Activated naive CD8-positive, alpha-beta T cell treated with anti-CD3 and anti-CD28 coated beads, Interleukin-2, amount 10 ng/mL, durations not matched to agents 7 days and 5 days (primary cell): ENCODE measurements around the gene PKDCC. TPM values are rescaled to one million over a fixed set of nuclear protein-coding genes. Genes with fewer than 3 reads are reported as not detected.

Experiments used
- total RNA-seq, 2 experiments: library from RNA; stranded (reverse); gene quantifications; one replicate each; pipeline ENCODE4 v1.2.3, GENCODE V29; 2021

The PKDCC gene
- total RNA-seq, 2 experiments from 2014 or later = not detected

Other genes with a start within 250 kb of the PKDCC start
- 100 to 1,000 TPM; 111 to 119 TPM for gene EML4, start 121.3 kb downstream of the PKDCC start, total RNA-seq